Measurements from ENCODE around the gene LGALS16.

DNA sequence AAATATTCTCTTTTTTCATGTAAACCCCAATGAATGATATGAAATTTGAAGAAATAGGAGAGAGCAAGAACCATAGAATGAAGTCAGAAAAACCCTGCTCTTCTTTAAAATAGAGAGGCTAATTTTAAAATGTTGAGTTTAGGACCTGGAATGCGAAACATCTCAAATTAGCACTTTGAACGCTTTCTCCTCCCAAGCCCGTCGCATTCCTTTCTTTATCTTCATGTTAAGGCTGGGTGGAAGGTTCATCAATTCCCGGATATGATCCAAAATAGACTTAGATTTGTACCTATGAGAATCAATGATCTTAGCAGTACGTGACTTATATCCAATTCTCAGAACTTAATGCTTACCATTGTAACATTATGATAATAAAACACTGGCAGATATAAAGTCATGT, 24.1 kb upstream of the LGALS16 start:
- TF ChIP-seq, protein P1, sequence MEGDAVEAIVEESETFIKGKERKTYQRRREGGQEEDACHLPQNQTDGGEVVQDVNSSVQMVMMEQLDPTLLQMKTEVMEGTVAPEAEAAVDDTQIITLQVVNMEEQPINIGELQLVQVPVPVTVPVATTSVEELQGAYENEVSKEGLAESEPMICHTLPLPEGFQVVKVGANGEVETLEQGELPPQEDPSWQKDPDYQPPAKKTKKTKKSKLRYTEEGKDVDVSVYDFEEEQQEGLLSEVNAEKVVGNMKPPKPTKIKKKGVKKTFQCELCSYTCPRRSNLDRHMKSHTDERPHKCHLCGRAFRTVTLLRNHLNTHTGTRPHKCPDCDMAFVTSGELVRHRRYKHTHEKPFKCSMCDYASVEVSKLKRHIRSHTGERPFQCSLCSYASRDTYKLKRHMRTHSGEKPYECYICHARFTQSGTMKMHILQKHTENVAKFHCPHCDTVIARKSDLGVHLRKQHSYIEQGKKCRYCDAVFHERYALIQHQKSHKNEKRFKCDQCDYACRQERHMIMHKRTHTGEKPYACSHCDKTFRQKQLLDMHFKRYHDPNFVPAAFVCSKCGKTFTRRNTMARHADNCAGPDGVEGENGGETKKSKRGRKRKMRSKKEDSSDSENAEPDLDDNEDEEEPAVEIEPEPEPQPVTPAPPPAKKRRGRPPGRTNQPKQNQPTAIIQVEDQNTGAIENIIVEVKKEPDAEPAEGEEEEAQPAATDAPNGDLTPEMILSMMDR (IDR thresholded peaks at IDR 0.05): no peak
- no peak for TF ChIP-seq EP300 (IDR thresholded peaks at IDR 0.05)

Data from tibial nerve (tissue), 4 donors.